SU-DHL-6 (cell line): Measurements from ENCODE around the gene STK32B.

Experiments
- CTCF ChIP-seq: fragments of 200-600 bp; sonication (generic); IDR thresholded peaks from one replicate; pipeline ENCODE4 v1.5.1; 2017; ENCODE audit warnings: antibody characterized with exemption, mild to moderate bottlenecking, low read length, moderate library complexity; ENCODE audit not compliant: insufficient read depth, poor library complexity, severe bottlenecking
- EZH2phosphoT487 ChIP-seq: fragments of 200-600 bp; sonication (generic), shearing (Covaris generic); conservative IDR thresholded peaks from 2 replicates; pipeline ENCODE4 v1.6.1; 2018; ENCODE audit warnings: mild to moderate bottlenecking, antibody characterized with exemption, low read length, moderate library complexity, mixed read lengths

GRCh38 chr4:5184606-5185005 lies 133.3 kb downstream of the STK32B start:
- TF ChIP-seq CTCF (no peak), EZH2phosphoT487 (no peak)
